Esophagus squamous epithelium (tissue), 5 donors: ENCODE data around the gene LIPC. TPM values are rescaled to one million over a fixed set of nuclear protein-coding genes. Genes with fewer than 3 reads are reported as not detected.

Experiments used
- DNase-seq: peaks from one replicate; lab custom pipeline; 2025; lab: John Stamatoyannopoulos, UW
- H3K27ac ChIP-seq, 4 donors: fragments of 200-600 bp; sonication (generic); one replicate each; pipeline ENCODE4 v1.5.1; 2016 to 2019; ENCODE audit warnings: mild to moderate bottlenecking in 1 of 4
- H3K27me3 ChIP-seq, 4 donors: fragments of 200-600 bp; sonication (generic); 1 replicate in 3 of 4; 2 replicates in 1 of 4; pipeline versions ENCODE4 v1.5.1 to v1.6.0; 2017 to 2021; ENCODE audit warnings: antibody characterized with exemption in 1 of 4
- H3K36me3 ChIP-seq, 3 donors: fragments of 200-600 bp; sonication (generic); one replicate each; pipeline ENCODE4 v1.5.1; 2016 to 2019
- H3K4me1 ChIP-seq, 3 donors: fragments of 200-600 bp; sonication (generic); one replicate each; pipeline ENCODE4 v1.5.1; 2017 to 2019
- H3K4me3 ChIP-seq, 4 donors: fragments of 200-600 bp; sonication (generic); 1 replicate in 3 of 4; 2 replicates in 1 of 4; pipeline ENCODE4 v1.5.1; 2016 to 2019; ENCODE audit warnings: mild to moderate bottlenecking in 2 of 4, moderate library complexity in 1 of 4
- H3K9me3 ChIP-seq, 3 donors: fragments of 200-600 bp; sonication (generic); one replicate each; pipeline ENCODE4 v1.5.1; 2016 to 2019
- CTCF ChIP-seq, 6 experiments: fragments of 450-650 bp in 4 of 6; fragments of 200-600 bp in 2 of 6; sonication (generic) in 2 of 6; IDR thresholded peaks; one replicate each; pipeline ENCODE4 v1.5.1; 2016 to 2019; ENCODE audit warnings: antibody characterized with exemption in 6 of 6, mild to moderate bottlenecking in 4 of 6, moderate library complexity in 4 of 6
- POLR2A ChIP-seq, 4 donors: fragments of 450-650 bp; IDR thresholded peaks; one replicate each; pipeline ENCODE4 v1.6.1; 2017; ENCODE audit warnings: antibody characterized with exemption in 4 of 4, mild to moderate bottlenecking in 4 of 4, moderate library complexity in 3 of 4
- WGBS, 2 donors: methylation state at CpG; one replicate each; pipeline ENCODE4 v1.1.5; 2018; 5-methylcytosine and 5-hydroxymethylcytosine counted together
- intact Hi-C: fragments of 100-400 bp; cut with DNase I; formaldehyde crosslinking; loops from one replicate; pipeline ENCODE4 v1.15.0; 2022
- total RNA-seq, 4 donors: library from RNA; depleted of rRNA; stranded (reverse); fragments of >200 nt; gene quantifications; one replicate each; pipeline ENCODE4 v1.1.0, GENCODE V29; 2016
- donor health status: DM: yes; HTN: yes; CAD: no.

LIPC gene
- total RNA-seq, 4 donors from 2014 or later, result 0.27 to 1.1 (median 0.38) TPM; not detected in 1

GRCh38 chr15:58575045-58575786, 143.4 kb downstream of the LIPC start:
- TF ChIP-seq POLR2A (IDR thresholded peaks at IDR 0.05) (no peak), CTCF (IDR thresholded peaks at IDR 0.05) (no peak)
- H3K27me3 ChIP-seq, result no peaks in the 10 kb centered on the region
- no peak overlapping the region for H3K27ac ChIP-seq
- no peaks in the 10 kb centered on the region for H3K9me3 ChIP-seq
- H3K36me3 ChIP-seq, result no peaks in the 10 kb centered on the region
- no peak overlapping the region for H3K4me3 ChIP-seq
- 90 to 97% methylated on average over 6 to 14 of the region's 14 CpGs for WGBS, 2 donors
- intact Hi-C loops, result no loop called here
- H3K4me1 ChIP-seq, result no peaks in the 10 kb centered on the region
- DNase-seq, result no peak

- H3K27me3 ChIP-seq, result no peaks in the 10 kb centered on the region
- no peak for DNase-seq
- H3K4me1 ChIP-seq, result no peaks in the 10 kb centered on the region
- H3K4me3 ChIP-seq, result no peak overlapping the region
- H3K9me3 ChIP-seq, result no peaks in the 10 kb centered on the region
- intact Hi-C loops, result no loop called here
- TF ChIP-seq CTCF (IDR thresholded peaks at IDR 0.05) (no peak), POLR2A (IDR thresholded peaks at IDR 0.05) (no peak)
- H3K36me3 ChIP-seq, result no peaks in the 10 kb centered on the region
- H3K27ac ChIP-seq, result no peak overlapping the region
These were observed 144.9 kb downstream of the LIPC start for GRCh38 chr15:58576657-58577056.

- Histone ChIP-seq H3K36me3 (no peaks in the 10 kb centered on the region), H3K4me1 (no peaks in the 10 kb centered on the region), H3K9me3 (no peaks in the 10 kb centered on the region), H3K4me3 (no peak overlapping the region), H3K27me3 (no peaks in the 10 kb centered on the region), H3K27ac (no peak overlapping the region)
- TF ChIP-seq POLR2A (IDR thresholded peaks at IDR 0.05), result no peak
- no peak for TF ChIP-seq CTCF (IDR thresholded peaks at IDR 0.05)
- WGBS, 2 donors, result 80 to 81% methylated on average over 3 of the region's 3 CpGs
- DNase-seq, result no peak
- intact Hi-C loops, result no loop called here
These were observed 150.4 kb downstream of the LIPC start for GRCh38 chr15:58582160-58582559.

- H3K27ac ChIP-seq, result no peak overlapping the region
- WGBS, 2 donors, result 88 to 92% methylated on average over 3 of the region's 3 CpGs
- no peaks in the 10 kb centered on the region for H3K9me3 ChIP-seq
- DNase-seq, result no peak
- H3K36me3 ChIP-seq, result no peaks in the 10 kb centered on the region
- no peak overlapping the region for H3K4me3 ChIP-seq
- H3K27me3 ChIP-seq, result no peaks in the 10 kb centered on the region
- intact Hi-C loops, result no loop called here
- H3K4me1 ChIP-seq, result no peaks in the 10 kb centered on the region
- TF ChIP-seq CTCF (IDR thresholded peaks at IDR 0.05) (no peak), POLR2A (IDR thresholded peaks at IDR 0.05) (no peak)
These were observed 151.5 kb downstream of the LIPC start for GRCh38 chr15:58583171-58583908.

GRCh38 chr15:58584789-58585461, 153.1 kb downstream of the LIPC start:
- Histone ChIP-seq H3K27ac (no peak overlapping the region), H3K36me3 (no peaks in the 10 kb centered on the region), H3K27me3 (no peaks in the 10 kb centered on the region), H3K4me3 (no peak overlapping the region), H3K4me1 (no peaks in the 10 kb centered on the region), H3K9me3 (no peaks in the 10 kb centered on the region)
- no peak for DNase-seq
- WGBS, 2 donors, result 69 to 83% methylated on average over 6 of the region's 6 CpGs
- TF ChIP-seq POLR2A (IDR thresholded peaks at IDR 0.05), result no peak
- no peak for TF ChIP-seq CTCF (IDR thresholded peaks at IDR 0.05)
- intact Hi-C loops, result no loop called here
